Cardiac muscle cell (in vitro differentiated cells and primary cell): ENCODE data around the gene CDH5. TPM values are rescaled to one million over a fixed set of nuclear protein-coding genes. Genes with fewer than 3 reads are reported as not detected.

ENCODE experiments used
- DNase-seq, 2 donors: peaks; one replicate each; pipeline versions ENCODE4 v3.0.0 to v3.0.0-alpha.2; 2010 to 2017; ENCODE audit warnings: low read depth in 1 of 2, low spot score in 1 of 2
- H3K27ac ChIP-seq: fragments of 200-600 bp; sonication (generic); 2 replicates; pipeline ENCODE4 v1.5.1; 2016
- H3K27me3 ChIP-seq: fragments of 200-600 bp; sonication (generic); 2 replicates; pipeline ENCODE4 v1.6.0; 2016; ENCODE audit warnings: control low read depth
- H3K36me3 ChIP-seq: fragments of 200-600 bp; sonication (generic); 2 replicates; pipeline ENCODE4 v1.5.1; 2016; ENCODE audit warnings: control low read depth
- H3K4me1 ChIP-seq: fragments of 200-600 bp; sonication (generic); 2 replicates; pipeline ENCODE4 v1.8.1; 2017; ENCODE audit warnings: low read depth, mild to moderate bottlenecking, mixed run types
- H3K4me3 ChIP-seq: fragments of 200-600 bp; sonication (generic); 2 replicates; pipeline ENCODE4 v1.5.1; 2016; ENCODE audit warnings: mild to moderate bottlenecking
- H3K9me3 ChIP-seq: fragments of 200-600 bp; sonication (generic); 2 replicates; pipeline ENCODE4 v1.5.1; 2017; ENCODE audit warnings: low read depth, mild to moderate bottlenecking, control low read depth
- polyA plus RNA-seq: library from polyadenylated mRNA; unstranded; fragments of >200 nt; fragmentation: Nextera tagmentation; extraction: Ambion mirVana; gene quantifications from 2 replicates; pipeline ENCODE4 v1.2.1, GENCODE V29; 2016
- total RNA-seq: library from RNA; depleted of rRNA; stranded (reverse); fragments of >200 nt; gene quantifications from 2 replicates; pipeline ENCODE4 v1.2.3, GENCODE V29; 2016
- TF ChIP-seq, protein P1 (sequence below): IDR thresholded peaks from 2 replicates; pipeline ENCODE4 v1.5.1; 2012; ENCODE audit warnings: low read depth, mild to moderate bottlenecking, low read length

CDH5 gene
- total and polyA plus RNA-seq, 2 experiments from 2014 or later = 1.1 to 4.1 TPM

DNA sequence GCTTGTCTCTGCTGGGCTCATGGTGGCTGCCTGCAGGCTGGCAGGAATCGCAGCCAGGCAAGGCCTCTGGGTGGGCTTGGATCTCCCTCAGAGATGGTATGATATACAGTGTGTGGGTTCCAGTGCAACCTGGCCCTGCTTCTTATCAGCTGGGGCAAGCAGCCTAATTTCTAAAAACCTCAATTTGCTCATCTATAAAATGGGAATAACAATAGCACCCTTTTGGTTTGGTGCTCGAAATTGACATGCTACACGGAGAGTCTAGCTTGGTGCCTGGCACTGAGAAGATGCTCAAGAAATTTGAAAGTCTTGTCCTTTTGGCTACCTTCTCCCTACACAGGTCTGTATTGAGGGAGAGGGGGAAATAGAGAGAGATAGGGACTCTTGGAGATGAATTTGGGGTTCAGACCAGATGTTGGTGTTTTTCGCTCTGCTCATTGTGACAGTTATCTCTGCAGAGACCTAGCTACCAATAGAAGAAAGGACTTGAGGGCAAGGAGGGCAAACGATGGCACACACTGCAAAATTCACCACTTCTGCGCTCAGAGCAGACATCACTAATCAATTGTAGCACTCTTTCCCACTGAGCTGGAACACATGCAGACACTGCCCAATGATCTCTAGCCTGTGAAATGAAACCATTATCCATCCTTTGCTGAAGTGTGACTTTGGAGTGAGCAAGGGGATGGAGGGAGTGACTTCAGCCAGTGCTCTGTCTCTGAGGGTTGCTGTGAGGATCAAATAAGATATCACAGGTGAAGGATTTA, 76.2 kb downstream of the CDH5 start:
- Histone ChIP-seq H3K4me1 (no peaks in the 10 kb centered on the region), H3K27me3 (peaks cover 11% of the 10 kb centered on the region), H3K4me3 (no peak overlapping the region), H3K9me3 (no peaks in the 10 kb centered on the region), H3K36me3 (no peaks in the 10 kb centered on the region), H3K27ac (no peak overlapping the region)
- TF ChIP-seq, protein P1, sequence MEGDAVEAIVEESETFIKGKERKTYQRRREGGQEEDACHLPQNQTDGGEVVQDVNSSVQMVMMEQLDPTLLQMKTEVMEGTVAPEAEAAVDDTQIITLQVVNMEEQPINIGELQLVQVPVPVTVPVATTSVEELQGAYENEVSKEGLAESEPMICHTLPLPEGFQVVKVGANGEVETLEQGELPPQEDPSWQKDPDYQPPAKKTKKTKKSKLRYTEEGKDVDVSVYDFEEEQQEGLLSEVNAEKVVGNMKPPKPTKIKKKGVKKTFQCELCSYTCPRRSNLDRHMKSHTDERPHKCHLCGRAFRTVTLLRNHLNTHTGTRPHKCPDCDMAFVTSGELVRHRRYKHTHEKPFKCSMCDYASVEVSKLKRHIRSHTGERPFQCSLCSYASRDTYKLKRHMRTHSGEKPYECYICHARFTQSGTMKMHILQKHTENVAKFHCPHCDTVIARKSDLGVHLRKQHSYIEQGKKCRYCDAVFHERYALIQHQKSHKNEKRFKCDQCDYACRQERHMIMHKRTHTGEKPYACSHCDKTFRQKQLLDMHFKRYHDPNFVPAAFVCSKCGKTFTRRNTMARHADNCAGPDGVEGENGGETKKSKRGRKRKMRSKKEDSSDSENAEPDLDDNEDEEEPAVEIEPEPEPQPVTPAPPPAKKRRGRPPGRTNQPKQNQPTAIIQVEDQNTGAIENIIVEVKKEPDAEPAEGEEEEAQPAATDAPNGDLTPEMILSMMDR = no peak
- no peak for DNase-seq

DNA sequence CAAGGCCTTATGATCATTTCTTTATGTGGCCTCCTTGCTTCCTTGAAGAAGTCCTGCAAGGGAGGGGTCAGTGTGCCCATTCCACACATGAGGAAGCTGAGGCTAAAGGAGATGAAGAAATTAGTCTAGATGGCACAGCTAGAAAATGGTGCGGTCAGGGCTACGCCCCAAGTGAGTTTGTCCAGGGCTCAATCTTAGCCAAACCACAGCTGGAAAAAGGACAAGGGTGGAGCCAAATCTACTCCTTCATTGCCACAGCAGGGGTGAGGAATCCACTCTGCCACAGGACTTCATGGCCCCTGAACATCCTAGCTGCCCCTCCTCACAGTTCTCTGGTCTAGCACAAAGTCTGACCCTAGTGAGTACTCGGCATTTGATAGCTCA, 76.8 kb downstream of the CDH5 start:
- H3K9me3 ChIP-seq = no peaks in the 10 kb centered on the region
- no peaks in the 10 kb centered on the region for H3K36me3 ChIP-seq
- H3K4me1 ChIP-seq = no peaks in the 10 kb centered on the region
- H3K27me3 ChIP-seq = peaks cover 11% of the 10 kb centered on the region
- no peak overlapping the region for H3K4me3 ChIP-seq
- peak in 1 of 2 donors; percentile 12 for DNase-seq
- TF ChIP-seq, protein P1 = no peak
- no peak overlapping the region for H3K27ac ChIP-seq

DNA sequence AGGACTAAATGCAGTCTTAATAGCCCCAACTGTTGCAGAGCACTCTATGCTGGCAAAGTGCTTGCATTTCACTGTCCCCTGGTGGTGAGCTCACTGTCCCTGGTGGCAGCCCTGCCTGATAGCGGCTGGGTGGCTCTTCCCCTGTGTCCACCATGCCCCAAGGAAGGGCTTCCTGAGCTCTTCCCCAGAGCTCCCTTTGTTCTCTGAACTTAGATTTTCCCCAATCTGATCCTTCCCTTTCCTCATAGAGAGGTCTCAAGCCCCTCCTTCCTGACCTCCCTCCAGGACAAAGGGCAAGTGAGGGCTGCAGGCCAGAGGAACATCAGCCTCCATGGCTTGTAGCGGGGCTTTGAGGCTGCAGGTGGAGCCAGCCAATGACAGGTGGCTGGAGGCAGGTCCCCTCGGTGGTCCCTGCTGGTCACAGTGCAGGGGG, 77.6 kb downstream of the CDH5 start:
- Histone ChIP-seq H3K4me3 (no peak overlapping the region), H3K4me1 (no peaks in the 10 kb centered on the region), H3K27ac (no peak overlapping the region), H3K36me3 (no peaks in the 10 kb centered on the region), H3K27me3 (peaks cover 11% of the 10 kb centered on the region), H3K9me3 (no peaks in the 10 kb centered on the region)
- TF ChIP-seq, protein P1 = no peak
- no peak for DNase-seq

DNA sequence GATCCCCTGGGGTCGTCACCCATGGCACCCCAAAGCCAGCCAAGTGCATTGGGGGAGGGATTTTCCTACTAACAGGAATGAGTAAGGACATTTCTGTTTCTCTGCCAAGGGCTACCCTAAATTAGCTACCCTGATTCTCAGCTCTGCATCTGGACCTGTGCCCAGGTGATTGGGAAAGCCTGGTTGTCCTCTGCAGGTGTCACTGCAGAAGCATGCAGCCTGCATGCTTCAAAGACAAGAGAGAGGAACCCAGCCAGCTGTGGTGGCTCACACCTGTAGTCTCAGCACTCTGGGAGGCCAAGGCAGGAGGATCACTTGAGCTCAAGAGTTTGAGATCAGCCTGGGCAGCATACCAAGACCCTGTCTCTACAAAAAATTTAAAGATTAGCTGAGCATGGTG, 80.2 kb downstream of the CDH5 start:
- no peaks in the 10 kb centered on the region for H3K36me3 ChIP-seq
- peaks cover 5% of the 10 kb centered on the region for H3K27me3 ChIP-seq
- DNase-seq = no peak
- TF ChIP-seq, protein P1 = no peak
- no peak overlapping the region for H3K4me3 ChIP-seq
- no peaks in the 10 kb centered on the region for H3K4me1 ChIP-seq
- H3K27ac ChIP-seq = no peak overlapping the region
- no peaks in the 10 kb centered on the region for H3K9me3 ChIP-seq

DNA sequence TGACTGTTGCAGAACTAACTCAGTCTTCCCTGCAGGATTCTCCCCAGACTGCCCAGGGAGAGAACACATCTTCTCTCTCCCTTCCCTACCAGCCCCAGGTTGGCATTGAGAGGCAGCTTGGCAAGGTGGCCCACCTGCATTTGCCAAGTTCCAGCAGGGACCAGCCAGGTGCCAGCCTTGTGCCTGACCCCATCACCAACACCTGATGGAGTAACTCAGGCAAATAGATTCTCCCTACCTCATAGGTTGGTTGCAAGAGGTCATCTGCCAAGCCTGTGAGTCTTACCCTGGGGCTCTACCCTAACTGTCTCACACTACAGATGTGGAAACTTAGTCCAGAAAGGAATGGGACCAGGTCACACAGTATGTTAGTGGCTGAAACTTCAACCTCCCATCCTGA, 81.0 kb downstream of the CDH5 start:
- TF ChIP-seq, protein P1 = no peak
- Histone ChIP-seq H3K27me3 (peaks cover 4% of the 10 kb centered on the region), H3K36me3 (no peaks in the 10 kb centered on the region), H3K27ac (no peak overlapping the region), H3K9me3 (no peaks in the 10 kb centered on the region), H3K4me3 (no peak overlapping the region), H3K4me1 (no peaks in the 10 kb centered on the region)
- DNase-seq = no peak
